Endodermal cell (in vitro differentiated cells): ENCODE results near the gene PRMT5. TPM values are rescaled to one million over a fixed set of nuclear protein-coding genes. Genes with fewer than 3 reads are reported as not detected.

ENCODE experiments used
- DNase-seq: peaks from one replicate; pipeline ENCODE4 v3.0.0-alpha.2; 2017
- H3K27ac ChIP-seq: 2 replicates; pipeline ENCODE4 v1.5.1; 2013; ENCODE audit warnings: mild to moderate bottlenecking, low read depth, low read length, moderate library complexity
- H3K27me3 ChIP-seq: 2 replicates; pipeline ENCODE4 v1.6.1; 2013; ENCODE audit warnings: mild to moderate bottlenecking, low read length, moderate library complexity; ENCODE audit not compliant: insufficient read depth, control insufficient read depth, poor library complexity, severe bottlenecking
- H3K36me3 ChIP-seq: 2 replicates; pipeline ENCODE4 v1.7.0; 2013; ENCODE audit warnings: mild to moderate bottlenecking, low read length, moderate library complexity; ENCODE audit not compliant: control insufficient read depth, insufficient read depth
- H3K4me1 ChIP-seq: one replicate; pipeline ENCODE4 v1.7.0; 2013; ENCODE audit warnings: low read length; ENCODE audit not compliant: control insufficient read depth, insufficient read depth
- H3K4me3 ChIP-seq: 2 replicates; pipeline ENCODE4 v1.5.1; 2013; ENCODE audit warnings: mild to moderate bottlenecking, low read length, moderate library complexity
- H3K9ac ChIP-seq: 2 replicates; pipeline ENCODE4 v1.6.1; 2013; ENCODE audit warnings: mild to moderate bottlenecking, low read length, moderate library complexity; ENCODE audit not compliant: poor library complexity, severe bottlenecking; ENCODE audit errors: extremely low read depth
- H3K9me3 ChIP-seq: 2 replicates; pipeline ENCODE4 v1.6.1; 2013; ENCODE audit warnings: mild to moderate bottlenecking, low read length, moderate library complexity; ENCODE audit not compliant: control insufficient read depth
- H3K27ac Mint-ChIP-seq: 2 replicates; pipeline ENCODE4 v1.8.0; 2020; ENCODE audit warnings: mixed read lengths
- H3K27me3 Mint-ChIP-seq: 2 replicates; pipeline ENCODE4 v1.8.0; 2021; ENCODE audit warnings: mild to moderate bottlenecking, mixed read lengths; ENCODE audit not compliant: insufficient read depth
- H3K36me3 Mint-ChIP-seq: 2 replicates; pipeline ENCODE4 v1.8.0; 2020; ENCODE audit warnings: low read depth, mixed read lengths
- H3K4me1 Mint-ChIP-seq: 2 replicates; pipeline ENCODE4 v1.8.0; 2020; ENCODE audit warnings: mixed read lengths
- H3K4me3 Mint-ChIP-seq: 2 replicates; pipeline ENCODE4 v1.8.0; 2020; ENCODE audit warnings: mild to moderate bottlenecking, moderate library complexity, mixed read lengths
- H3K9me3 Mint-ChIP-seq: 2 replicates; pipeline ENCODE4 v1.8.0; 2020; ENCODE audit warnings: mild to moderate bottlenecking, mixed read lengths
- CTCF ChIP-seq: fragments of 200-600 bp; sonication (generic); conservative IDR thresholded peaks from 2 replicates; pipeline ENCODE4 v1.5.0; 2021; ENCODE audit warnings: antibody characterized with exemption, mild to moderate bottlenecking
- WGBS, 2 experiments: methylation state at CpG; one replicate each; pipeline versions ENCODE4 v1.1.5 to v1.1.7; 2013; ENCODE audit warnings: missing lambda C conversion rate in 2 of 2, mixed read lengths in 1 of 2; ENCODE audit not compliant: insufficient coverage in 1 of 2, insufficient read length in 1 of 2; 5-methylcytosine and 5-hydroxymethylcytosine counted together
- total RNA-seq, 2 donors: library from RNA; stranded (reverse); fragmentation: NEBNext Ultra II Directional in 1 of 2; extraction: Animal tissue kit (Norgen Biotek cat#: 25700) in 1 of 2; gene quantifications; 2 replicates in 1 of 2; 3 replicates in 1 of 2; pipeline ENCODE4 v1.2.1, GENCODE V29; 2021

Gene PRMT5
- total RNA-seq, 2 donors from 2014 or later = 111 to 112 TPM

GRCh38 chr14:22872833-22873520, 56.2 kb downstream of the PRMT5 start:
- Histone ChIP-seq H3K4me3 (peak overlapping the region; percentile 82), H3K9ac (peak overlapping the region; percentile 84), H3K9me3 (no peaks in the 10 kb centered on the region), H3K36me3 (peaks cover 32% of the 10 kb centered on the region), H3K4me1 (peaks cover 2% of the 10 kb centered on the region), H3K27ac (no peak overlapping the region), H3K27me3 (no peaks in the 10 kb centered on the region)
- Mint-ChIP-seq H3K27me3 (peaks cover 1% of the 10 kb centered on the region), H3K9me3 (no peaks in the 10 kb centered on the region), H3K36me3 (peaks cover 25% of the 10 kb centered on the region), H3K4me3 (peak overlapping the region; percentile 74), H3K27ac (peak overlapping the region; percentile 59), H3K4me1 (peaks cover 12% of the 10 kb centered on the region)
- DNase-seq = no peak
- 43 to 69% methylated on average over 3 to 10 of the region's 10 CpGs for WGBS, 2 experiments
- no peak for TF ChIP-seq CTCF

GRCh38 chr14:22872033-22872832, 56.9 kb downstream of the PRMT5 start:
- Mint-ChIP-seq H3K27ac (peak overlapping the region; percentile 59), H3K4me3 (peak overlapping the region; percentile 74), H3K9me3 (no peaks in the 10 kb centered on the region), H3K4me1 (peaks cover 12% of the 10 kb centered on the region), H3K36me3 (peaks cover 20% of the 10 kb centered on the region), H3K27me3 (no peaks in the 10 kb centered on the region)
- H3K36me3 ChIP-seq = peaks cover 32% of the 10 kb centered on the region
- H3K4me3 ChIP-seq = peak overlapping the region; percentile 82
- H3K9ac ChIP-seq = peak overlapping the region; percentile 84
- DNase-seq = peak; percentile 97
- no peaks in the 10 kb centered on the region for H3K9me3 ChIP-seq
- no peaks in the 10 kb centered on the region for H3K27me3 ChIP-seq
- H3K27ac ChIP-seq = peak overlapping the region; percentile 44
- 0 to 1% methylated on average over 24 to 45 of the region's 45 CpGs for WGBS, 2 experiments
- H3K4me1 ChIP-seq = peaks cover 2% of the 10 kb centered on the region
- TF ChIP-seq CTCF = peak; percentile 97

- WGBS, 2 experiments = 0 to 1% methylated on average over 21 to 50 of the region's 50 CpGs
- H3K27ac Mint-ChIP-seq = peak within 1 kb of the TSS; percentile 99
- peak within 1 kb of the TSS; percentile 82 for H3K4me3 ChIP-seq
- H3K36me3 Mint-ChIP-seq = peaks cover 20% of the 10 kb centered on the region
- peaks cover 12% of the 10 kb centered on the region for H3K4me1 Mint-ChIP-seq
- H3K27ac ChIP-seq = peak within 1 kb of the TSS; percentile 83
- H3K4me3 Mint-ChIP-seq = peak within 1 kb of the TSS; percentile 74
- H3K9ac ChIP-seq = peak within 1 kb of the TSS; percentile 84
- no peaks in the 10 kb centered on the region for H3K9me3 Mint-ChIP-seq
- peaks cover 26% of the 10 kb centered on the region for H3K36me3 ChIP-seq
- peak; percentile 22 for TF ChIP-seq CTCF
- peaks cover 2% of the 10 kb centered on the region for H3K4me1 ChIP-seq
- H3K27me3 ChIP-seq = no peaks in the 10 kb centered on the region
- H3K27me3 Mint-ChIP-seq = no peaks in the 10 kb centered on the region
- peak; percentile 98 for DNase-seq
- no peaks in the 10 kb centered on the region for H3K9me3 ChIP-seq
Measured at GRCh38 chr14:22871224-22872032, 57.7 kb downstream of the PRMT5 start, which contains the start of gene LRP10. TSS of gene LRP10 (plus strand) at chr14:22871740. CDS start at chr14:22872304, 564 bp downstream.
